Endothelial cell of umbilical vein (primary cell): ENCODE measurements around the gene ZNF740. TPM values are rescaled to one million over a fixed set of nuclear protein-coding genes. Genes with fewer than 3 reads are reported as not detected.

Source experiments
- BruUV-seq: library from RNA; stranded (reverse); fragments of 400-500 nt; replicated peaks from 2 replicates; lab custom pipeline; 2021; lab: Mats Ljungman, UMichigan
- CTCF ChIA-PET: fragments of 300-600, 350-600 bp; sonication (Branson Sonifier 250); formaldehyde crosslinking; loops from one replicate; lab custom pipeline; 2021; ENCODE audit warnings: antibody characterized with exemption, inconsistent platforms; lab: Charles Lee
- POLR2A ChIA-PET: fragments of 300-600, 350-600 bp; sonication (Branson Sonifier 250); formaldehyde crosslinking; loops from one replicate; lab custom pipeline; 2021; ENCODE audit warnings: antibody characterized with exemption, inconsistent platforms; lab: Charles Lee
- DNase-seq: peaks from one replicate; pipeline ENCODE4 v3.0.0-alpha.2; 2011; ENCODE audit warnings: low read depth, low spot score
- FAIRE-seq: peaks from 2 replicates; lab custom pipeline; 2011; peaks lifted over from hg19 to GRCh38; lab: Jason Lieb, UNC
- H2AFZ ChIP-seq: 2 replicates; pipeline ENCODE4 v1.6.0; 2012; ENCODE audit warnings: low read depth, low read length, control low read depth, inconsistent platforms
- H3K27ac ChIP-seq: 2 replicates; pipeline ENCODE4 v1.5.1; 2011; ENCODE audit warnings: low read depth, mild to moderate bottlenecking, control low read depth, low read length, moderate library complexity; ENCODE audit not compliant: insufficient read depth
- H3K27me3 ChIP-seq, 2 experiments: 2 replicates each; pipeline versions ENCODE4 v1.6.0 to v1.6.1; 2011; ENCODE audit warnings: low read length in 2 of 2, mixed read lengths in 1 of 2; ENCODE audit not compliant: control insufficient read depth in 2 of 2, insufficient read depth in 2 of 2
- H3K36me3 ChIP-seq, 2 experiments: 2 replicates in 1 of 2; 3 replicates in 1 of 2; pipeline ENCODE4 v1.5.1; 2011; ENCODE audit warnings: low read length in 2 of 2, mild to moderate bottlenecking in 1 of 2, moderate library complexity in 1 of 2; ENCODE audit not compliant: control insufficient read depth in 2 of 2, insufficient read depth in 2 of 2; ENCODE audit errors: extremely low read depth in 1 of 2
- H3K4me1 ChIP-seq: 3 replicates; pipeline ENCODE4 v1.5.1; 2011; ENCODE audit warnings: mild to moderate bottlenecking, low read length; ENCODE audit not compliant: control insufficient read depth, insufficient read depth; ENCODE audit errors: extremely low read depth
- H3K4me2 ChIP-seq: 2 replicates; pipeline ENCODE4 v1.6.1; 2011; ENCODE audit warnings: low read length, control low read depth, mixed read lengths; ENCODE audit not compliant: insufficient read depth
- H3K4me3 ChIP-seq, 3 experiments: fragments of 200-600 bp in 1 of 3; sonication (generic), shearing (Covaris generic) in 1 of 3; replicated peaks in 1 of 3; 2 replicates each; pipeline ENCODE4 v1.5.1; 2011 to 2016; ENCODE audit warnings: control low read depth in 3 of 3, low read length in 3 of 3, mild to moderate bottlenecking in 2 of 3, inconsistent platforms in 1 of 3, low read depth in 1 of 3, moderate library complexity in 1 of 3; ENCODE audit not compliant: insufficient read depth in 1 of 3
- H3K79me2 ChIP-seq: 2 replicates; pipeline ENCODE4 v1.6.0; 2012; ENCODE audit warnings: low read length, inconsistent platforms; ENCODE audit not compliant: control insufficient read depth, insufficient read depth
- H3K9ac ChIP-seq: replicated peaks from 2 replicates; pipeline ENCODE3; 2011; ENCODE audit warnings: low read length, control low read depth; ENCODE audit not compliant: insufficient read depth; ENCODE audit errors: extremely low read depth
- H3K9me1 ChIP-seq: replicated peaks from 3 replicates; pipeline ENCODE4 v1.6.0; 2011; ENCODE audit warnings: mild to moderate bottlenecking, low read length; ENCODE audit not compliant: control insufficient read depth, insufficient read depth; ENCODE audit errors: extremely low read depth
- H3K9me3 ChIP-seq: replicated peaks from 2 replicates; pipeline ENCODE4 v1.5.1; 2012; ENCODE audit warnings: low read length, inconsistent platforms; ENCODE audit not compliant: control insufficient read depth, insufficient read depth
- H4K20me1 ChIP-seq: replicated peaks from 2 replicates; pipeline ENCODE3; 2011; ENCODE audit warnings: mild to moderate bottlenecking, low read length; ENCODE audit not compliant: control insufficient read depth, insufficient read depth; ENCODE audit errors: extremely low read depth
- CTCF ChIP-seq, 2 donors: IDR thresholded peaks; 1 replicate in 1 of 2; 2 replicates in 1 of 2; pipeline ENCODE4 v1.5.1; 2011; ENCODE audit warnings: low read length in 2 of 2, mild to moderate bottlenecking in 2 of 2, moderate library complexity in 2 of 2, control low read depth in 1 of 2, inconsistent platforms in 1 of 2, low read depth in 1 of 2; ENCODE audit not compliant: insufficient read depth in 1 of 2; ENCODE audit errors: extremely low read depth in 1 of 2
- EZH2 ChIP-seq: IDR thresholded peaks from 2 replicates; pipeline ENCODE4 v1.6.1; 2012; ENCODE audit warnings: borderline replicate concordance, low read depth, mild to moderate bottlenecking, moderate library complexity, low read length, inconsistent platforms; ENCODE audit not compliant: severe bottlenecking
- FOS ChIP-seq: IDR thresholded peaks from 2 replicates; pipeline ENCODE4 v1.6.1; 2011; ENCODE audit warnings: mild to moderate bottlenecking, low read length, moderate library complexity, borderline replicate concordance; ENCODE audit not compliant: insufficient read depth
- GATA2 ChIP-seq: IDR thresholded peaks from 2 replicates; pipeline ENCODE4 v1.7.0; 2011; ENCODE audit warnings: low read depth, mild to moderate bottlenecking, moderate library complexity, mixed read lengths, low read length; ENCODE audit not compliant: insufficient read length, insufficient read depth
- JUN ChIP-seq: IDR thresholded peaks from 2 replicates; pipeline ENCODE4 v1.6.1; 2011; ENCODE audit warnings: borderline replicate concordance, low read depth; ENCODE audit not compliant: insufficient read length, insufficient read depth
- MYC ChIP-seq: IDR thresholded peaks from one replicate; pipeline ENCODE4 v1.6.1; 2011; ENCODE audit warnings: mild to moderate bottlenecking, low read depth, low read length
- POLR2A ChIP-seq: IDR thresholded peaks from 2 replicates; pipeline ENCODE4 v1.6.1; 2012; ENCODE audit warnings: low read depth, mild to moderate bottlenecking, control low read depth, low read length
- POLR2AphosphoS5 ChIP-seq: IDR thresholded peaks from 2 replicates; pipeline ENCODE4 v1.6.1; 2012; ENCODE audit warnings: low read depth, mild to moderate bottlenecking, control low read depth, low read length, moderate library complexity; ENCODE audit not compliant: insufficient read depth
- dilution Hi-C: fragments of 300-500 bp; cut with MboI; formaldehyde crosslinking; loops from one replicate; pipeline ENCODE4 v1.15.0; 2019; ENCODE audit warnings: low sequenced_read_pairs; ENCODE audit not compliant: extremely low pct_ligation_motif_present
- intact Hi-C: fragments of 100-400 bp; cut with micrococcal nuclease; formaldehyde crosslinking; loops from one replicate; pipeline ENCODE4 v1.10.0; 2022
- polyA plus RNA-seq, 4 experiments: library from polyadenylated mRNA; depleted of rRNA in 3 of 4; stranded (reverse) in 3 of 4; unstranded in 1 of 4; fragments of >200 nt; gene quantifications; 2 replicates each; pipeline versions ENCODE4 v1.2.1 to v1.2.3, GENCODE V29; 2011 to 2012; ENCODE audit warnings: missing spikeins in 1 of 4
- total RNA-seq: library from RNA; stranded (reverse); gene quantifications from 2 replicates; pipeline ENCODE4 v1.2.3, GENCODE V29; 2021
- TF ChIP-seq, protein P1 (sequence below): IDR thresholded peaks from 2 replicates; pipeline ENCODE4 v1.6.1; 2011; ENCODE audit not compliant: insufficient read depth, insufficient read length

ZNF740 gene
- total and polyA plus RNA-seq, 2 donors (not counting 3 experiments of a cell fraction or from before 2014, with no cell fraction given): 10.5 to 38.1 TPM

DNA sequence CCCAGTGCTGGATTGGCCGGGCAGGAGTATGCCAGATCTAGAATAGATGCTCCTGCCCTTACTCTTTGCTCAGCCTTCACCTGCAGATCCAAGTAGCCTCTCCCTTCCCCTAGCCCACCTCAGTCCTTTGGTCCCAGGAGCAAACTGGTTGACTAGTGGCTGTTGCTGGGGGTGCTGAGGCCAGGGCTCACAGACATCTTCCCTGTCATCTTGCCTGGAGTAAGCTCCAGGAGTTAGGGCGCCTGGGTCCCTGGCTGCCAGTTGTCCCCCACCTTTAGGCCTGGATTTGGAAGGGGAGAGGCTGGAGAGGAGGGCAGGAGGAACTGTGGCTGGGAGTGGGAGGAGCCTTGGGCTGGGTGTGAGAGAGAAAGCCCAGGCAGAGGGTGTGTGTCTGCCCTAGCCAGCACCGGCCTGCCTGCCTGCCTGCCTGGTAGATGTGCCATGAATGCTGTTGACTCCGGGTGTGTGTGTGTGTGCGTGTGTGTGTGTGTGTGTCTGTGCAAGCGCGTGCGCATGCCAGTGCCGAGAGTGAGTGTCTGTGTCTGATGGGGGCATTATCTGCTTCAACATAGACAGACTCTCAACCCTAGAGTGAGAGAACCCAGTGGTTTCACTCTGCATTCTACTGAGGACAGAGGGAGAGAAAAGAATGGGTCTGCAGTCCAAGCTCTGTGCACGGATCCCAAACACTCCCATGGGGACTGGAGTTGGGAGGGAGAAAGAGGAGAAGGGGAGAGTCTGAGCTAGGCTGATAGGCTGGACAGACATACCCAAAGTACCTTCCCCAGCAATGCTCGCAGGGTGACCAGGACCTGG, 52.3 kb downstream of the ZNF740 start:
- no TSS peak for BruUV-seq

GRCh38 chr12:53233671-53234121, 53.2 kb downstream of the ZNF740 start:
- H4K20me1 ChIP-seq: no peaks in the 10 kb centered on the region
- H3K27ac ChIP-seq: no peak overlapping the region
- no peak overlapping the region for H2AFZ ChIP-seq
- no peak overlapping the region for H3K4me2 ChIP-seq
- intact Hi-C loops (no loop called here), dilution Hi-C loops (no loop called here)
- H3K4me1 ChIP-seq: no peaks in the 10 kb centered on the region
- BruUV-seq: no TSS peak
- CTCF ChIA-PET: interaction anchor here (1.2 to 1.7 kb wide), 3 partner anchors 9 to 27 kb away, joined by 3 to 8 read pairs (median 6); no protein-coding TSS in a partner anchor
- no peaks in the 10 kb centered on the region for H3K79me2 ChIP-seq
- H3K9me3 ChIP-seq: no peaks in the 10 kb centered on the region
- H3K4me3 ChIP-seq: no peak overlapping the region
- no peak overlapping the region for H3K9ac ChIP-seq
- POLR2A ChIA-PET: no interaction called here
- H3K27me3 ChIP-seq: peaks cover 19 to 22% of the 10 kb centered on the region in 2 experiments
- no peak for TF ChIP-seq FOS
- TF ChIP-seq POLR2AphosphoS5: no peak
- no peak for TF ChIP-seq CTCF (IDR thresholded peaks at IDR 0.05; ENCODE audit: extremely low read depth in 1 of 2, insufficient read depth in 1 of 2, low read depth in 1 of 2, low read length in 2 of 2)
- TF ChIP-seq MYC: no peak
- no peak for TF ChIP-seq JUN
- no peak for TF ChIP-seq POLR2A
- no peak for TF ChIP-seq EZH2
- TF ChIP-seq, protein P1, sequence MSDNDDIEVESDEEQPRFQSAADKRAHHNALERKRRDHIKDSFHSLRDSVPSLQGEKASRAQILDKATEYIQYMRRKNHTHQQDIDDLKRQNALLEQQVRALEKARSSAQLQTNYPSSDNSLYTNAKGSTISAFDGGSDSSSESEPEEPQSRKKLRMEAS: no peak
- TF ChIP-seq GATA2: no peak
- DNase-seq: no peak
- no peaks in the 10 kb centered on the region for H3K36me3 ChIP-seq
- H3K9me1 ChIP-seq: no peaks in the 10 kb centered on the region
- FAIRE-seq: no peak

More for the DNA sequence above, 52.3 kb downstream of the ZNF740 start:
- Histone ChIP-seq H3K4me2 (no peak overlapping the region), H3K9me3 (no peaks in the 10 kb centered on the region), H3K27ac (no peak overlapping the region), H3K79me2 (no peaks in the 10 kb centered on the region), H3K27me3 (peaks cover 19 to 22% of the 10 kb centered on the region in 2 experiments), H3K4me1 (no peaks in the 10 kb centered on the region), H4K20me1 (no peaks in the 10 kb centered on the region), H3K9me1 (no peaks in the 10 kb centered on the region), H3K9ac (no peak overlapping the region), H3K36me3 (no peaks in the 10 kb centered on the region), H3K4me3 (no peak overlapping the region), H2AFZ (peak overlapping the region; percentile 15)
- POLR2A ChIA-PET: no interaction called here
- CTCF ChIA-PET: interaction anchor here (1.6 to 1.7 kb wide), 2 partner anchors 10 to 19 kb away, joined by 6 to 8 read pairs; no protein-coding TSS in a partner anchor
- TF ChIP-seq MYC (no peak), POLR2AphosphoS5 (no peak)
- TF ChIP-seq, protein P1: no peak
- DNase-seq (no peak), FAIRE-seq (peak; percentile 24)
- dilution Hi-C loops (no loop called here), intact Hi-C loops (no loop called here)
